SK-N-SH treated with all-trans-retinoic acid at 6 μM for 48 hours (cell line): ENCODE results near the gene SOX5.

Experiments
- ESRRG ChIP-seq: fragments of 250-450 bp; sonication (Bioruptor Pico); IDR thresholded peaks from 2 replicates; pipeline ENCODE4 v1.6.1; 2021; ENCODE audit warnings: mild to moderate bottlenecking
- ISL1 ChIP-seq: fragments of 250-450 bp; sonication (Bioruptor Pico); IDR thresholded peaks from 2 replicates; pipeline ENCODE4 v2.1.2; 2022; ENCODE audit warnings: mild to moderate bottlenecking, moderate library complexity
- ZFP3 ChIP-seq: fragments of 250-450 bp; sonication (Bioruptor Pico); IDR thresholded peaks from 2 replicates; pipeline ENCODE4 v1.5.0; 2020; ENCODE audit warnings: mild to moderate bottlenecking, moderate library complexity
- TF ChIP-seq, protein P1 (sequence below): fragments of 250-450 bp; sonication (Bioruptor Pico); IDR thresholded peaks from 2 replicates; pipeline ENCODE4 v1.8.0; 2020; ENCODE audit warnings: mild to moderate bottlenecking, moderate library complexity, borderline replicate concordance
- TF ChIP-seq, protein P2 (sequence below): fragments of 250-450 bp; sonication (Bioruptor Pico); IDR thresholded peaks from 2 replicates; pipeline ENCODE4 v1.5.1; 2020; ENCODE audit warnings: low read depth, mild to moderate bottlenecking, moderate library complexity

DNA sequence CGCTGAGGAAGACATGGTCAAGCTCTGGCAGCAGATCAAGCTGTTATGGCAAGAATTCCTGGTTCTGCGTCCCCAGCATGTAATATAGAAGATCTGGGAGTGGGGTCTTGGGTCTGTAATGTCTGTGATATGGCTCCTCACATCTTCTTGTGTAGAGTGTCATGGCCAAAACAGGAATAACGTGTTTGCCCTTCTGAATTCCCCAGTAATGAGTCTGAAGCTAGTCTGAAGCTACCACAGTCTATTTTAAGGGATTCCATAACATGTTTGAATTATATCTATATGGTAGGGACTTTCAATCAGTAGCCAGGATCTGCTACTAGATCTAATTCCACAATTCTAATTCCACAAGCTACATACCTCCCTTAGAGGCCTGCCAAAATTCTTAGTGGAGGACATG, 31.4 kb upstream of the SOX5 start:
- TF ChIP-seq, protein P1, sequence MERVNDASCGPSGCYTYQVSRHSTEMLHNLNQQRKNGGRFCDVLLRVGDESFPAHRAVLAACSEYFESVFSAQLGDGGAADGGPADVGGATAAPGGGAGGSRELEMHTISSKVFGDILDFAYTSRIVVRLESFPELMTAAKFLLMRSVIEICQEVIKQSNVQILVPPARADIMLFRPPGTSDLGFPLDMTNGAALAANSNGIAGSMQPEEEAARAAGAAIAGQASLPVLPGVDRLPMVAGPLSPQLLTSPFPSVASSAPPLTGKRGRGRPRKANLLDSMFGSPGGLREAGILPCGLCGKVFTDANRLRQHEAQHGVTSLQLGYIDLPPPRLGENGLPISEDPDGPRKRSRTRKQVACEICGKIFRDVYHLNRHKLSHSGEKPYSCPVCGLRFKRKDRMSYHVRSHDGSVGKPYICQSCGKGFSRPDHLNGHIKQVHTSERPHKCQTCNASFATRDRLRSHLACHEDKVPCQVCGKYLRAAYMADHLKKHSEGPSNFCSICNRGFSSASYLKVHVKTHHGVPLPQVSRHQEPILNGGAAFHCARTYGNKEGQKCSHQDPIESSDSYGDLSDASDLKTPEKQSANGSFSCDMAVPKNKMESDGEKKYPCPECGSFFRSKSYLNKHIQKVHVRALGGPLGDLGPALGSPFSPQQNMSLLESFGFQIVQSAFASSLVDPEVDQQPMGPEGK (CRISPR knock-in tag), result no peak
- TF ChIP-seq ISL1 (CRISPR knock-in tag) (no peak), ESRRG (CRISPR knock-in tag) (no peak), ZFP3 (CRISPR knock-in tag) (no peak)
- TF ChIP-seq, protein P2, sequence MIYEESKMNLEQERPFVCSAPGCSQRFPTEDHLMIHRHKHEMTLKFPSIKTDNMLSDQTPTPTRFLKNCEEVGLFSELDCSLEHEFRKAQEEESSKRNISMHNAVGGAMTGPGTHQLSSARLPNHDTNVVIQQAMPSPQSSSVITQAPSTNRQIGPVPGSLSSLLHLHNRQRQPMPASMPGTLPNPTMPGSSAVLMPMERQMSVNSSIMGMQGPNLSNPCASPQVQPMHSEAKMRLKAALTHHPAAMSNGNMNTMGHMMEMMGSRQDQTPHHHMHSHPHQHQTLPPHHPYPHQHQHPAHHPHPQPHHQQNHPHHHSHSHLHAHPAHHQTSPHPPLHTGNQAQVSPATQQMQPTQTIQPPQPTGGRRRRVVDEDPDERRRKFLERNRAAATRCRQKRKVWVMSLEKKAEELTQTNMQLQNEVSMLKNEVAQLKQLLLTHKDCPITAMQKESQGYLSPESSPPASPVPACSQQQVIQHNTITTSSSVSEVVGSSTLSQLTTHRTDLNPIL, result no peak
